ENCODE measurements around the gene RNF31.

Gene RNF31

DNA sequence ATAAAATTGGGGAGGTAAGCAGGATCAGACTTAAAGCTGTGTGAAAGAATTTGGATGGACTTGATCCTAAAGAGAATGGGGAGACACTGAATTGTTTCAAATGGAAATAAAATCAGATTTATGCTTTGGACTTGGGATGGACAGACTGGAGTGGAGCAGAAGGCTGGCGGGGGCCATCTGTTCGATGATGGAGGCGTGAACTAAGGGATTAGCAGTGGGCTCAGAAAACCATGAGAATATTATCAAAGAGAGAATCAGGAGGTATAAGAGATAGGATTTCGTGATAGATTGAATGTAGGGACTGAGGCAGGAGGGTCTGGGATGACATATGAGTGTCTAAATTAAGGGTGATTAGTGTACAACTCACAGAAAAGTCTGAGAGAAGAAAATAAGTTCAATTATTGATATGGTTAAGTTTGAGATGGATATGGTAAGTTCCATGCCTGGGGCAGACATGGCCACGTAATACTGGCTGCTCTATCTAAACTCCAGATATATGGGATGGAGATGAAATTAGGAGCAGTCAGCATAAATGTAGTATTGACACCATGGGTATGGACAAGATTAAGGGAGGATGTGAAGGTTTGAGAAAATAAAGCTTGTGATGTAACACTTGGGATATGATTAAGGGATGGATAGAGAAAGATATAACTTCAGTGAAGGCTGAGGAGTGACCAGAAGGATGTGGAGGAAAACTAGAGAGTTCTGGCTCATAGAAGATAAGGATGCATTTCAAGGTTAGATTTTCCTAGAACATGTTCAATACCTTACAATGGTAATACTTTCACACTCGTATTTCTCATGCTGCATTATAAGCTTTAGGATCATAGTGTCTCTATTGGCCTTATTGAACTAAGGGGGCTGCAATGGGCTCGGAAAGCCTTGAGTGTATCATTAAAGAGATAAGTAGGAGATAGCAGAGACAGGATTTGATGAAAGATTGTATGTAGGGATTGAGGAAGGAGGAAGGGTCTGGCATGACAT is 57.2 kb downstream of the RNF31 start:
- no peak for DNase-seq

DNA sequence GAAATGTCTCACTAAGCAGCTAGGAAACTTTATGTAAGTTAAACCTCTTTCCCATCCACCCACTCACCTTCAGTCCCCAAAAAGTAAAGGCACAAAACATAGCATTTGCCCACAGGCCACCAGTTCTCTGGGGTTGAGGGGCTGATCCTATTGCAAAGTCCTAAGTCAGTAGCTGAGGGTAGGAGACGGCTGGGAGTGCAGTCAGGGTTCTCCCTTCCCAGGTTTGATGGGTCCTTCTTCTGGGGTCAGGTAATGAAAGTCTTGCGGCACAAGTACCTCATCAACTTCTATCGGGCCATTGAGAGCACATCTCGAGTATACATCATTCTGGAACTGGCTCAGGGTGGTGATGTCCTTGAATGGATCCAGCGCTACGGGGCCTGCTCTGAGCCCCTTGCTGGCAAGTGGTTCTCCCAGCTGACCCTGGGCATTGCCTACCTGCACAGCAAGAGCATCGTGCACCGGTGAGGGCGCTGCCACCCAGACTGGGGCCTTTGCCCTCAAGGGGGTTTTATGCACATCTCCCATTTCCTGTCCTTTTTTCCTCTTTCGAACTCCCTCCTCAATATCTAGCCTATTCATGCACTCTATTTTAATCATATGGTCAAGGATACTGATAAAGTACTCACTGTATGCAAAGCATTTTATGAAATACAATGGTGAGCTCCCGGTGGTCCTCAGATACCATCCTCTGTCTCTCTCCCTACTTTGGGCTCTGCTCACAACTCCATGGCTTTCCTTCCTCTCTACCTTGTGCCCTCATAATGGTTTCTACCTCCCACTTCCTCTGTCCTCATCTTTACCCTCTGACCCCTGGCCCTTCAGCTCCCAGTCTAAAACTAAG is 59.2 kb downstream of the RNF31 start:
- no peak for DNase-seq

DNA sequence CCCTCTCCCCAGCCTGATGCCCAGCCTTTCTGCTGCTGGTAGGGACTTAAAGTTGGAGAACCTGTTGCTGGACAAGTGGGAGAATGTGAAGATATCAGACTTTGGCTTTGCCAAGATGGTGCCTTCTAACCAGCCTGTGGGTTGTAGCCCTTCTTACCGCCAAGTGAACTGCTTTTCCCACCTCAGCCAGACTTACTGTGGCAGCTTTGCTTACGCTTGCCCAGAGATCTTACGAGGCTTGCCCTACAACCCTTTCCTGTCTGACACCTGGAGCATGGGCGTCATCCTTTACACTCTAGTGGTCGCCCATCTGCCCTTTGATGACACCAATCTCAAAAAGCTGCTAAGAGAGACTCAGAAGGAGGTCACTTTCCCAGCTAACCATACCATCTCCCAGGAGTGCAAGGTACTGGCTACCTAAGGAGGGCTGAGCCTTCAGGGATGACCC is 59.8 kb downstream of the RNF31 start:
- DNase-seq: no peak

DNA sequence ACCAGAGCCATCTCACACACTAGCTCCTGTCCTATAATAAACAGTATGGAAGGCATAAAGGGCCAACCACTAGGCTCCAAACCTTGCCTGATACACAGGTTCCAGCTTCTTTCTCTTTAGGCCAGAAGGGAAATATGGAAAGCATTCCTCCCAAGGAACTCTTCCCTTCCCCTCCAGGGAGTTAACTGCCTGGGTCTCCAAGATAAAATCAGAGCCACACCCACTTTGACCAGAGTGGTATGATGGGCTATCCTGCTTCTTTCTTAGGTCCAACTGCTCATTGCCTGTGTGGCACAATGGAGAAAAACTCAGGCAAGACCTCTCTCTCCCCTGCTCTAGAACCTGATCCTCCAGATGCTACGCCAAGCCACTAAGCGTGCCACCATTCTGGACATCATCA is 60.3 kb downstream of the RNF31 start:
- DNase-seq: no peak

All from NCI-H1105 (cell line).